GM10266 (cell line): ENCODE results near the gene COMMD1.
A peak's percentile ranks its signal among the peaks of the same experiment; 100 is the strongest.
"Not testable (repeated sequence)": the region's sequence is repeated elsewhere in the genome, so short reads cannot be mapped to it uniquely, and the experiment has no call there.

Experiments used
- DNase-seq: peaks from one replicate; pipeline ENCODE4 v3.0.0; 2012; ENCODE audit errors: extremely low spot score
- CTCF ChIP-seq: IDR thresholded peaks from 2 replicates; pipeline ENCODE4 v1.5.1; 2012; ENCODE audit warnings: mild to moderate bottlenecking, low read depth; ENCODE audit not compliant: control insufficient read depth, insufficient read depth; ENCODE audit errors: missing control alignments

Gene COMMD1

GRCh38 chr2:62119311-62119974 is 214.0 kb downstream of the COMMD1 start:
- no peak for DNase-seq
- no peak for TF ChIP-seq CTCF

GRCh38 chr2:62126239-62126638 is 220.8 kb downstream of the COMMD1 start:
- DNase-seq: not testable (repeated sequence)

- no peak for DNase-seq
Observed at GRCh38 chr2:62133320-62133823, 227.9 kb downstream of the COMMD1 start.

GRCh38 chr2:62136956-62137830 is 231.7 kb downstream of the COMMD1 start:
- no peak for TF ChIP-seq CTCF
- no peak for DNase-seq

More at GRCh38 chr2:62133320-62133823, 227.9 kb downstream of the COMMD1 start:
- TF ChIP-seq CTCF: no peak

GRCh38 chr2:62140426-62141141 is 235.1 kb downstream of the COMMD1 start:
- peak; percentile 50 for DNase-seq
- no peak for TF ChIP-seq CTCF

GRCh38 chr2:62141142-62141740 is 235.8 kb downstream of the COMMD1 start:
- no peak for TF ChIP-seq CTCF
- no peak for DNase-seq

GRCh38 chr2:62142054-62142453 is 236.6 kb downstream of the COMMD1 start:
- no peak for TF ChIP-seq CTCF
- peak; percentile 26 for DNase-seq
